Sigmoid colon (tissue), 4 donors: ENCODE data around the gene FSTL4.

Source experiments
- CTCF ChIP-seq, 4 experiments: fragments of 450-650 bp in 3 of 4; fragments of 200-600 bp in 1 of 4; IDR thresholded peaks; one replicate each; pipeline ENCODE4 v1.5.1; 2016 to 2019; ENCODE audit warnings: antibody characterized with exemption in 4 of 4, mild to moderate bottlenecking in 3 of 4, moderate library complexity in 2 of 4
- EP300 ChIP-seq, 4 donors: sonication (generic); formaldehyde crosslinking; IDR thresholded peaks; one replicate each; pipeline ENCODE4 v1.6.1; 2017; ENCODE audit warnings: antibody characterized with exemption in 4 of 4

- TF ChIP-seq CTCF (IDR thresholded peaks at IDR 0.05) (no peak), EP300 (IDR thresholded peaks at IDR 0.05) (no peak)
Observed at GRCh38 chr5:133612249-133612860, at the start of gene FSTL4.
